CD14-positive monocyte (primary cell): ENCODE measurements around the gene SPTLC2. TPM values are rescaled to one million over a fixed set of nuclear protein-coding genes. Genes with fewer than 3 reads are reported as not detected.
A peak's percentile ranks its signal among the peaks of the same experiment; 100 is the strongest.
"Not testable (repeated sequence)": the region's sequence is repeated elsewhere in the genome, so short reads cannot be mapped to it uniquely, and the experiment has no call there.

ENCODE experiments used
- DNase-seq, 3 donors: peaks; one replicate each; pipeline ENCODE4 v3.0.0-alpha.2; 2011 to 2022
- H2AFZ ChIP-seq: 2 replicates; pipeline ENCODE4 v1.6.0; 2012; ENCODE audit warnings: mild to moderate bottlenecking, low read depth, low read length, inconsistent platforms; ENCODE audit not compliant: insufficient read depth, poor library complexity, severe bottlenecking
- H3K27ac ChIP-seq, 2 donors: 1 replicate in 1 of 2; 2 replicates in 1 of 2; pipeline ENCODE4 v1.5.1; 2012 to 2013; ENCODE audit warnings: low read length in 2 of 2, control low read depth in 1 of 2, inconsistent platforms in 1 of 2, low read depth in 1 of 2, mild to moderate bottlenecking in 1 of 2
- H3K27me3 ChIP-seq, 2 donors: one replicate each; pipeline versions ENCODE4 v1.6.0 to v1.6.1; 2011 to 2013; ENCODE audit warnings: low read length in 2 of 2; ENCODE audit not compliant: control insufficient read depth in 2 of 2, insufficient read depth in 2 of 2
- H3K36me3 ChIP-seq, 2 donors: replicated peaks in 1 of 2; 1 replicate in 1 of 2; 2 replicates in 1 of 2; pipeline versions ENCODE4 v1.5.1 to v1.6.1; 2012 to 2013; ENCODE audit warnings: low read length in 2 of 2, control low read depth in 1 of 2, inconsistent platforms in 1 of 2, mild to moderate bottlenecking in 1 of 2; ENCODE audit not compliant: insufficient read depth in 2 of 2, control insufficient read depth in 1 of 2
- H3K4me1 ChIP-seq, 2 donors: 1 replicate in 1 of 2; 2 replicates in 1 of 2; pipeline versions ENCODE4 v1.5.1 to v1.6.1; 2012 to 2013; ENCODE audit warnings: low read length in 2 of 2, control low read depth in 1 of 2, inconsistent platforms in 1 of 2, mild to moderate bottlenecking in 1 of 2, moderate library complexity in 1 of 2; ENCODE audit not compliant: insufficient read depth in 2 of 2, control insufficient read depth in 1 of 2
- H3K4me2 ChIP-seq: replicated peaks from 2 replicates; pipeline ENCODE3; 2012; ENCODE audit warnings: low read length, moderate library complexity, mild to moderate bottlenecking; ENCODE audit not compliant: poor library complexity, severe bottlenecking; ENCODE audit errors: extremely low read depth
- H3K4me3 ChIP-seq, 3 experiments: fragments of 200-600 bp in 1 of 3; sonication (generic) in 1 of 3; replicated peaks in 1 of 3; 1 replicate in 2 of 3; 2 replicates in 1 of 3; pipeline ENCODE4 v1.5.1; 2011 to 2013; ENCODE audit warnings: low read length in 3 of 3, mild to moderate bottlenecking in 3 of 3, control low read depth in 2 of 3, low read depth in 2 of 3, inconsistent platforms in 1 of 3, moderate library complexity in 1 of 3
- H3K79me2 ChIP-seq: 2 replicates; pipeline ENCODE4 v1.6.0; 2012; ENCODE audit warnings: mild to moderate bottlenecking, control low read depth, inconsistent platforms, low read length, moderate library complexity; ENCODE audit not compliant: insufficient read depth
- H3K9ac ChIP-seq: 2 replicates; pipeline ENCODE4 v1.6.0; 2017; ENCODE audit warnings: low read length, mild to moderate bottlenecking; ENCODE audit not compliant: insufficient read depth, poor library complexity, severe bottlenecking
- H3K9me3 ChIP-seq, 2 donors: replicated peaks in 1 of 2; 1 replicate in 1 of 2; 2 replicates in 1 of 2; pipeline versions ENCODE4 v1.5.1 to v1.6.1; 2012 to 2013; ENCODE audit warnings: low read length in 2 of 2, control low read depth in 1 of 2; ENCODE audit not compliant: control insufficient read depth in 1 of 2, insufficient read depth in 1 of 2
- H4K20me1 ChIP-seq: 2 replicates; pipeline ENCODE4 v1.6.0; 2012; ENCODE audit warnings: mild to moderate bottlenecking, low read length, control low read depth, moderate library complexity; ENCODE audit not compliant: insufficient read depth
- H3K27ac Mint-ChIP-seq, 7 donors: one replicate each; pipeline ENCODE4 v1.8.0; 2020; ENCODE audit warnings: mild to moderate bottlenecking in 7 of 7, mixed read lengths in 7 of 7, moderate library complexity in 6 of 7, inconsistent platforms in 2 of 7
- H3K27me3 Mint-ChIP-seq, 3 donors: one replicate each; pipeline ENCODE4 v1.8.0; 2021 to 2022; ENCODE audit warnings: low read depth in 3 of 3, mild to moderate bottlenecking in 3 of 3, mixed read lengths in 3 of 3, moderate library complexity in 3 of 3, inconsistent platforms in 1 of 3
- H3K36me3 Mint-ChIP-seq, 2 donors: one replicate each; pipeline ENCODE4 v1.8.0; 2020; ENCODE audit warnings: mixed read lengths in 2 of 2, inconsistent platforms in 1 of 2, mild to moderate bottlenecking in 1 of 2
- H3K4me1 Mint-ChIP-seq: one replicate; pipeline ENCODE4 v1.8.0; 2020; ENCODE audit warnings: mild to moderate bottlenecking, mixed read lengths
- H3K4me3 Mint-ChIP-seq, 2 donors: one replicate each; pipeline ENCODE4 v1.8.0; 2020; ENCODE audit warnings: mild to moderate bottlenecking in 2 of 2, mixed read lengths in 2 of 2, moderate library complexity in 1 of 2
- H3K9me3 Mint-ChIP-seq, 7 donors: one replicate each; pipeline ENCODE4 v1.8.0; 2020 to 2022; ENCODE audit warnings: mixed read lengths in 7 of 7, mild to moderate bottlenecking in 6 of 7, moderate library complexity in 6 of 7, inconsistent platforms in 2 of 7
- WGBS: methylation state at CpG from one replicate; pipeline ENCODE4 v1.1.5; 2013; ENCODE audit warnings: missing lambda C conversion rate; ENCODE audit not compliant: insufficient coverage; 5-methylcytosine and 5-hydroxymethylcytosine counted together
- intact Hi-C, 2 donors: fragments of 100-400 bp; cut with micrococcal nuclease; formaldehyde crosslinking; loops; one replicate each; pipeline versions ENCODE4 v1.15.0 to v1.15.1; 2023
- polyA plus RNA-seq, 3 donors: library from polyadenylated mRNA; depleted of rRNA in 1 of 3; unstranded in 2 of 3; stranded (reverse) in 1 of 3; fragments of 300-500 nt in 2 of 3; fragments of >200 nt in 1 of 3; fragmentation: Illumina TruSeq in 2 of 3; gene quantifications; 1 replicate in 2 of 3; 2 replicates in 1 of 3; pipeline ENCODE4 v1.2.3, GENCODE V29; 2012 to 2021
- TF ChIP-seq, protein P1 (sequence below): fragments of 200-600 bp; IDR thresholded peaks from one replicate; pipeline ENCODE4 v1.8.0; 2022; ENCODE audit warnings: antibody characterized with exemption, mild to moderate bottlenecking

Gene SPTLC2
- polyA plus RNA-seq, 3 donors: 38.1 to 81.9 (median 73.1) TPM

DNA sequence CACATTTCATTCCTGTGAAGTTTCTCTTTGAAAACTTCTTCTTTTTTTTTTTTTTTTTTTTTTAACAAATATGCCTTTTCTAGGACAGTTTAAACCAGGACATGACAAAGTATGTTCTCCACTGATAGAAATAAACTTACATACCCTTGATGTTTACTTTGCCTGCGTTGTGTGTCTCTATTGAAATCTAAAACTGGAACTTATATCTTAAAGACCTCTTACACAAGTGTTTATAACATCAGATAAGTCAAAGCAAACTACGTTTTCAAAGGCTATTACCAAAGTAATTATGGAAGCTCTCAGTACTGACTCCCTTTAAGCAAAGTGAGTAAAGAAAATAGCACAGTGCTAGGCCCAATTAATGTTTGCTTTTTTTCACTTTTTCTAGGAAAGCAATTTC, 87.2 kb downstream of the SPTLC2 start:
- no peak for DNase-seq
- H3K9me3 ChIP-seq: no peaks in the 10 kb centered on the region
- H3K27ac ChIP-seq: no peak overlapping the region
- H4K20me1 ChIP-seq: peaks cover 81% of the 10 kb centered on the region
- H3K79me2 ChIP-seq: peaks cover 40% of the 10 kb centered on the region
- H3K4me1 ChIP-seq: no peaks in the 10 kb centered on the region
- H3K36me3 Mint-ChIP-seq: peaks cover 34 to 71% of the 10 kb centered on the region in 2 donors
- H3K27me3 Mint-ChIP-seq: peaks cover 0 to 2% (median 0%) of the 10 kb centered on the region in 3 donors
- WGBS: 83% methylated on average over 1 of the region's 2 CpGs
- no peak overlapping the region for H3K4me3 ChIP-seq
- no peak overlapping the region for H3K4me2 ChIP-seq
- H3K27ac Mint-ChIP-seq: peak overlapping the region in 1 of 7 donors; percentile 22
- H3K9me3 Mint-ChIP-seq: no peaks in the 10 kb centered on the region
- H3K27me3 ChIP-seq: no peaks in the 10 kb centered on the region
- no peak overlapping the region for H2AFZ ChIP-seq
- H3K4me3 Mint-ChIP-seq: no peak overlapping the region
- intact Hi-C loops: loop anchor here in 1 of 2 donors (10.0 kb wide), 1 partner anchor 64 kb away; no protein-coding TSS in a partner anchor
- H3K9ac ChIP-seq: no peak overlapping the region
- peaks cover 22 to 61% of the 10 kb centered on the region in 2 donors for H3K36me3 ChIP-seq
- TF ChIP-seq, protein P1, sequence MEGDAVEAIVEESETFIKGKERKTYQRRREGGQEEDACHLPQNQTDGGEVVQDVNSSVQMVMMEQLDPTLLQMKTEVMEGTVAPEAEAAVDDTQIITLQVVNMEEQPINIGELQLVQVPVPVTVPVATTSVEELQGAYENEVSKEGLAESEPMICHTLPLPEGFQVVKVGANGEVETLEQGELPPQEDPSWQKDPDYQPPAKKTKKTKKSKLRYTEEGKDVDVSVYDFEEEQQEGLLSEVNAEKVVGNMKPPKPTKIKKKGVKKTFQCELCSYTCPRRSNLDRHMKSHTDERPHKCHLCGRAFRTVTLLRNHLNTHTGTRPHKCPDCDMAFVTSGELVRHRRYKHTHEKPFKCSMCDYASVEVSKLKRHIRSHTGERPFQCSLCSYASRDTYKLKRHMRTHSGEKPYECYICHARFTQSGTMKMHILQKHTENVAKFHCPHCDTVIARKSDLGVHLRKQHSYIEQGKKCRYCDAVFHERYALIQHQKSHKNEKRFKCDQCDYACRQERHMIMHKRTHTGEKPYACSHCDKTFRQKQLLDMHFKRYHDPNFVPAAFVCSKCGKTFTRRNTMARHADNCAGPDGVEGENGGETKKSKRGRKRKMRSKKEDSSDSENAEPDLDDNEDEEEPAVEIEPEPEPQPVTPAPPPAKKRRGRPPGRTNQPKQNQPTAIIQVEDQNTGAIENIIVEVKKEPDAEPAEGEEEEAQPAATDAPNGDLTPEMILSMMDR: no peak
- peaks cover 5% of the 10 kb centered on the region for H3K4me1 Mint-ChIP-seq

DNA sequence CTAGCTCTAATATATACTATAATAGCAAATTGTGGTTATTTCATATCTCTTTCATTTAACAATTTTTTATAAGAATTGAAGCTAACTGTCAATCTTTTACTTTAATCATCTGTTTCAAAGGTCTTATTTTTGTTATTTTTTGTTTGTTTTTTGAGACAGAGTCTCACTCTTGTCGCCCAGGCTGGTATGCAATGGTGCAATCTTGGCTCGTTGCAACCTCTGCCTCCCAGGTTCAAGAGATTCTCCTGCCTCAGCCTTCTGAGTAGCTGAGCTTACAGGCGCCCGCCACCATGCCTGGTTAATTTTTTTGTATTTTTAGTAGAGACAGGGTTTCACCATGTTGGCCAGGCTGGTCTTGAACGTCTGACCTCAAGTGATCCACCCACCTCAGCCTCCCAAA, 87.7 kb downstream of the SPTLC2 start:
- not testable (repeated sequence) for H3K4me1 ChIP-seq, H3K9me3 ChIP-seq, H3K4me3 Mint-ChIP-seq, H3K4me2 ChIP-seq, DNase-seq, H3K27ac ChIP-seq, H3K4me1 Mint-ChIP-seq, H3K27me3 ChIP-seq, H3K4me3 ChIP-seq, H2AFZ ChIP-seq, H3K9me3 Mint-ChIP-seq, H3K27me3 Mint-ChIP-seq, H3K9ac ChIP-seq
- Mint-ChIP-seq H3K36me3 (peaks cover 37 to 71% of the 10 kb centered on the region in 2 donors), H3K27ac (peak overlapping the region in 1 of 7 donors; percentile 22)
- H3K36me3 ChIP-seq: peaks cover 22 to 61% of the 10 kb centered on the region in 2 donors
- 78% methylated on average over 2 of the region's 5 CpGs for WGBS
- intact Hi-C loops: loop anchor here in 1 of 2 donors (10.0 kb wide), 1 partner anchor 64 kb away; no protein-coding TSS in a partner anchor
- peaks cover 81% of the 10 kb centered on the region for H4K20me1 ChIP-seq
- peaks cover 40% of the 10 kb centered on the region for H3K79me2 ChIP-seq
